Naive B cell (primary cell): Measurements from ENCODE around the gene CCSER2. TPM values are rescaled to one million over a fixed set of nuclear protein-coding genes. Genes with fewer than 3 reads are reported as not detected.
A peak's percentile ranks its signal among the peaks of the same experiment; 100 is the strongest.
"Not testable (repeated sequence)": the region's sequence is repeated elsewhere in the genome, so short reads cannot be mapped to it uniquely, and the experiment has no call there.

Experiments used
- ATAC-seq, 2 donors: fragments of 150-1000 bp; cut with Tn5 transposase; 2 replicates each; pipeline ENCODE4 v1.10.0; 2021; ENCODE audit warnings: low read depth in 2 of 2, mild to moderate bottlenecking in 2 of 2, moderate library complexity in 2 of 2
- DNase-seq: peaks from one replicate; pipeline ENCODE4 v3.0.0; 2022
- H3K27ac Mint-ChIP-seq, 6 donors: one replicate each; pipeline ENCODE4 v1.8.0; 2020 to 2022; ENCODE audit warnings: mild to moderate bottlenecking in 6 of 6, mixed read lengths in 6 of 6, moderate library complexity in 5 of 6, inconsistent platforms in 2 of 6
- H3K27me3 Mint-ChIP-seq, 3 donors: one replicate each; pipeline ENCODE4 v1.8.0; 2021 to 2022; ENCODE audit warnings: mixed read lengths in 3 of 3, mild to moderate bottlenecking in 1 of 3
- H3K36me3 Mint-ChIP-seq, 2 donors: one replicate each; pipeline ENCODE4 v1.8.0; 2020 to 2022; ENCODE audit warnings: mixed read lengths in 2 of 2, inconsistent platforms in 1 of 2, mild to moderate bottlenecking in 1 of 2
- H3K4me1 Mint-ChIP-seq, 3 donors: one replicate each; pipeline ENCODE4 v1.8.0; 2020 to 2022; ENCODE audit warnings: mixed read lengths in 3 of 3, inconsistent platforms in 1 of 3, mild to moderate bottlenecking in 1 of 3, moderate library complexity in 1 of 3
- H3K4me3 Mint-ChIP-seq, 8 donors: one replicate each; pipeline ENCODE4 v1.8.0; 2020 to 2022; ENCODE audit warnings: mild to moderate bottlenecking in 8 of 8, mixed read lengths in 8 of 8, moderate library complexity in 8 of 8, inconsistent platforms in 2 of 8
- H3K9me3 Mint-ChIP-seq, 7 donors: one replicate each; pipeline ENCODE4 v1.8.0; 2020 to 2022; ENCODE audit warnings: mixed read lengths in 7 of 7, mild to moderate bottlenecking in 5 of 7, inconsistent platforms in 2 of 7, moderate library complexity in 1 of 7
- polyA plus RNA-seq, 6 donors: library from polyadenylated mRNA; unstranded; fragments of 300-500 nt; fragmentation: Illumina TruSeq; gene quantifications; one replicate each; pipeline ENCODE4 v1.2.3, GENCODE V29; 2021; ENCODE audit warnings: low read depth in 6 of 6

The CCSER2 gene
- polyA plus RNA-seq, 6 donors from 2014 or later, result 19.4 to 45.1 (median 33.6) TPM

- Mint-ChIP-seq H3K27ac (no peak overlapping the region), H3K27me3 (no peaks in the 10 kb centered on the region), H3K36me3 (peaks cover 22 to 36% of the 10 kb centered on the region in 2 donors), H3K4me1 (peaks cover 0 to 8% (median 0%) of the 10 kb centered on the region in 3 donors), H3K9me3 (peaks cover 0 to 5% (median 0%) of the 10 kb centered on the region in 7 donors), H3K4me3 (no peak overlapping the region)
- no peak for DNase-seq
- no peak for ATAC-seq
Observed at GRCh38 chr10:84469470-84469869, 141.1 kb downstream of the CCSER2 start.

- DNase-seq (no peak), ATAC-seq (no peak)
- Mint-ChIP-seq H3K4me1 (no peaks in the 10 kb centered on the region), H3K9me3 (no peaks in the 10 kb centered on the region), H3K4me3 (no peak overlapping the region), H3K27me3 (no peaks in the 10 kb centered on the region), H3K36me3 (peaks cover 5 to 10% of the 10 kb centered on the region in 2 donors), H3K27ac (no peak overlapping the region)
Observed at GRCh38 chr10:84473136-84473535, 144.7 kb downstream of the CCSER2 start.

- H3K4me1 Mint-ChIP-seq, result no peaks in the 10 kb centered on the region
- no peak for ATAC-seq
- no peaks in the 10 kb centered on the region for H3K9me3 Mint-ChIP-seq
- no peaks in the 10 kb centered on the region for H3K27me3 Mint-ChIP-seq
- no peak overlapping the region for H3K4me3 Mint-ChIP-seq
- H3K36me3 Mint-ChIP-seq, result peaks cover 7 to 9% of the 10 kb centered on the region in 2 donors
- no peak for DNase-seq
- H3K27ac Mint-ChIP-seq, result peak overlapping the region in 1 of 6 donors; percentile 25
Observed at GRCh38 chr10:84477398-84478128, 149.2 kb downstream of the CCSER2 start.

DNA sequence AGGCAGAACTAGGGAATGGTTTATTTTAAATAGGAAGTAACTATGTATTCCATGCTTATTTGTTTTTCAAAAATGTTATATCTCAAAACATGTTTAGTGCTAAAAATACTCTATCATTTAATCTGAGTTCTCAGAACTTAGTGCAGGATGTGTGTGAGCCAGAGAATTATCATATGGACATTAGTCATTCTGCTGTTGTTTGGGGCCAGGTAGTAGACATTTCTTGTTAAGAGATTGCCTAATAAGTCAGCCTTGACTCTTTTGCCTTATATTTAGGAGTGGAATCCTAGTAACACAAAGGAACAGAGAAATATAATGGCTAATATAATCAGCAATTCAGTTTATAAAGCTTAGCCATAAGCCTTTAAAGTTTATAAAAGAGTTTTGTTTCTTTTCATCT is 149.8 kb downstream of the CCSER2 start:
- H3K27ac Mint-ChIP-seq, result no peak overlapping the region
- peaks cover 7 to 9% of the 10 kb centered on the region in 2 donors for H3K36me3 Mint-ChIP-seq

DNA sequence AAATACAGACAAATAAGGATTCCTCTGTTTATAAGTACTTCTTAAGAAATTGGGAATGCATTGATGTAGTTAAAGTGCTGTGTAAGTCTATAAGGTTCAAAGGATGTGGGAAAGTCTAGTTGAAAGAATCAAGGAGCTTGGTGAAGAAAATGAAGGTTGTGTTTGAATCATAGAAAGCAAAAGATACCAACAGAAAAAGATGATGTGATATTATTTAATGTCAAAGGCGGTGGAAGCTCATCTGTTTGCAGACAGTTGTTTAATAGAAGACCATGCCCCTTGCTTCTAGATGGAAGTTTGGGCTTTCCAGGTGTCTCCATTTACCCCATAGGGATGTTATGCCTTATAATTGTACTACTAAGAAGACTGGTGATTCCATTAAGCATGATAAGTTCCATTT is 150.3 kb downstream of the CCSER2 start:
- Mint-ChIP-seq H3K27ac (no peak overlapping the region), H3K4me1 (no peaks in the 10 kb centered on the region), H3K36me3 (peaks cover 7 to 9% of the 10 kb centered on the region in 2 donors), H3K9me3 (no peaks in the 10 kb centered on the region), H3K27me3 (no peaks in the 10 kb centered on the region), H3K4me3 (no peak overlapping the region)
- ATAC-seq (no peak), DNase-seq (no peak)

More for the DNA sequence above, 149.8 kb downstream of the CCSER2 start:
- DNase-seq (no peak), ATAC-seq (no peak)
- H3K9me3 Mint-ChIP-seq, result no peaks in the 10 kb centered on the region
- no peaks in the 10 kb centered on the region for H3K4me1 Mint-ChIP-seq
- H3K4me3 Mint-ChIP-seq, result no peak overlapping the region
- no peaks in the 10 kb centered on the region for H3K27me3 Mint-ChIP-seq

GRCh38 chr10:84484541-84484940 is 156.2 kb downstream of the CCSER2 start:
- no peak for DNase-seq
- peaks cover 14 to 18% of the 10 kb centered on the region in 2 donors for H3K36me3 Mint-ChIP-seq
- no peak for ATAC-seq
- H3K4me3 Mint-ChIP-seq, result no peak overlapping the region
- H3K27me3 Mint-ChIP-seq, result no peaks in the 10 kb centered on the region
- H3K9me3 Mint-ChIP-seq, result peaks cover 0 to 10% (median 4%) of the 10 kb centered on the region in 7 donors
- H3K27ac Mint-ChIP-seq, result no peak overlapping the region
- no peaks in the 10 kb centered on the region for H3K4me1 Mint-ChIP-seq

DNA sequence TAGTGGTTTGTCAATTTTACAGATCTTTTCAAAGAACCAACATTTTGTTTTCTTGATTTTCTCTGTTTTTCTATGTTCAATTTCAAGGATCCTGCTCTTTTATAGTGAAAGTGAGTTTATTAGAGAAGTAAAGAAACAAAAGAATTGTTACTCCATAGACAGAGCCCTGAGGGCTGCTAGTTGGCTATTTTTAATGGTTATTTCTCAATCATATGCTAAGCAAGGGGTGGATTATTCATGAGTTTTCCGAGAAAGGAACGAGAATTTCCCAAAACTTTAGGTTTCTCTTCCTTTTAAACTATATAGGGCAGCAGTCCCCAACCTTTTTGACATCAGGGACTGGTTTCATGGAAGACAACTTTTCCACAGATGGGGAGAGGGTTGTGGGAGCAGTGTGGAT is 165.0 kb downstream of the CCSER2 start:
- no peaks in the 10 kb centered on the region for H3K27me3 Mint-ChIP-seq
- DNase-seq (no peak), ATAC-seq (no peak)
- peak overlapping the region in 3 of 6 donors; percentile 14 to 44 (median 29) for H3K27ac Mint-ChIP-seq
- no peak overlapping the region for H3K4me3 Mint-ChIP-seq
- H3K36me3 Mint-ChIP-seq, result peaks cover 25% of the 10 kb centered on the region in 2 donors
- peaks cover 0 to 3% (median 0%) of the 10 kb centered on the region in 7 donors for H3K9me3 Mint-ChIP-seq
- peaks cover 0 to 11% (median 0%) of the 10 kb centered on the region in 3 donors for H3K4me1 Mint-ChIP-seq

DNA sequence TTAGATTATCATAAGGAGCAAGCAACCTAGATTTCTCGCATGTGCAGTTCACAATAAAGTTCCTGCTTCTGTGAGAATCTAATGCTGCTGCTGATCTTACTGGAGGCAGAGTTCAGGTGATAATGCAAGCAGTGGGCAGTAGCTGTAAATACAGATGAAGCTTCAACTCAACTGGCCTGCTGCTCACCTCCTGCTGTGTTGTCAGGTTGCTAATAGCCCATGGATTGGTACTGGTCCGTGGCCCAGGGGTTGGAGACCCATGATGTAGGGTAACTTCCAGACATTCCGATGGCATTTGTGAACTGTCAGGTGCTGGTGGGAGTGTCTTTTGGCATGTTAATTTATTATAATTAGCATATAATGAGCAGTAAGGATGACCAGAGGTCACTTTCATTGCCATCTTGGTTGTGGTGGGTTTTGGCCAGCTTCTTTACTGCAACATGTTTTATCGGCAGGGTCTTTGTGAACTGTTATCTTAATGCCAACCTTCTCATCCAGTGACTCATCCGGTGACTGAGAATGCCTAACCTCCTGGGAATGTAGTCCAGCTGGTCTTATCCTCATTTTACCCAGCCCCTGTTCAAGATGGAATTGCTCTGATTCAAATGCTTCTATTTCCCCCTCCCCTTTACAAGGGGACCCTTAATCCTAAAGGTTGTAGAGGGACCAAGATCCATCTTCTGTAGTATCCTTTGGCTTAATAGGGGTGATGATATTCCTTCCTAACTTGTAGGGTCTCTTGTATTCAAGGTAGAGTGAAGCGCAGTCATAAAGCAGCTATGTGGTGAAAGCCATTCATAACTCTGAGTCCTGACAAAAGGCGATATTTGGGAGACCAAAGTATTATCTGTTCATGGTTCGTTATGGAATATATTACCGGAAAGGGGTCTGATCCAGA is 165.8 kb downstream of the CCSER2 start:
- H3K9me3 Mint-ChIP-seq, result peaks cover 0 to 1% (median 0%) of the 10 kb centered on the region in 7 donors
- H3K36me3 Mint-ChIP-seq, result peaks cover 16 to 19% of the 10 kb centered on the region in 2 donors
- H3K27ac Mint-ChIP-seq, result no peak overlapping the region
- no peaks in the 10 kb centered on the region for H3K27me3 Mint-ChIP-seq
- peaks cover 0 to 11% (median 0%) of the 10 kb centered on the region in 3 donors for H3K4me1 Mint-ChIP-seq
- H3K4me3 Mint-ChIP-seq, result no peak overlapping the region
- ATAC-seq (no peak), DNase-seq (no peak)

- Mint-ChIP-seq H3K4me1 (peaks cover 2 to 11% (median 2%) of the 10 kb centered on the region in 3 donors), H3K4me3 (no peak overlapping the region), H3K27me3 (no peaks in the 10 kb centered on the region), H3K36me3 (peaks cover 13 to 14% of the 10 kb centered on the region in 2 donors), H3K9me3 (peaks cover 0 to 1% (median 0%) of the 10 kb centered on the region in 7 donors), H3K27ac (no peak overlapping the region)
- ATAC-seq (no peak), DNase-seq (no peak)
Observed at GRCh38 chr10:84494849-84495180, 166.4 kb downstream of the CCSER2 start.

GRCh38 chr10:84497978-84498377 is 169.6 kb downstream of the CCSER2 start:
- Mint-ChIP-seq H3K27ac (no peak overlapping the region), H3K4me1 (peaks cover 4 to 11% (median 4%) of the 10 kb centered on the region in 3 donors), H3K27me3 (no peaks in the 10 kb centered on the region), H3K4me3 (no peak overlapping the region), H3K9me3 (no peaks in the 10 kb centered on the region), H3K36me3 (peaks cover 7 to 13% of the 10 kb centered on the region in 2 donors)
- ATAC-seq (no peak), DNase-seq (no peak)

DNA sequence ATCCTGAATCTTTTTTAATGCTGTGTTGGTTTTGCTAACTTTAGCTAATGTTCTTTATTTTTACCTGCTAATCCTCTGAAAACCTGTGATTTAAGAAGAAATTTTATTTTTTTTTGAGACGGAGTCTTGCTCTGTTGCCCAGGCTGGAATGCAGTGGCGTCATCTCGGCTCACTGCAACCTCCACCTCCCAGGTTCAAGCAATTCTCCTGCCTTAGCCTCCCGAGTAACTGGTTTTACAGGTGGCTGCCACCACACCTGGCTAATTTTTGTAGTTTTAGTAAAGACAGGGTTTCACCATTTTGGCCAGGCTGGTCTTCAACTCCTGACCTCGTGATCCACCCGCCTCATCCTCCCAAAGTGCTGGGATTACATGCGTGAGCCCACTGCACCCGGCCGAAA is 170.7 kb downstream of the CCSER2 start:
- H3K36me3 Mint-ChIP-seq, H3K4me3 Mint-ChIP-seq, DNase-seq, H3K4me1 Mint-ChIP-seq, H3K9me3 Mint-ChIP-seq, H3K27ac Mint-ChIP-seq, ATAC-seq, H3K27me3 Mint-ChIP-seq: not testable (repeated sequence)

- ATAC-seq (no peak), DNase-seq (no peak)
- Mint-ChIP-seq H3K27ac (peak overlapping the region in 2 of 6 donors; percentile 11 to 12), H3K27me3 (no peaks in the 10 kb centered on the region), H3K36me3 (peaks cover 7 to 9% of the 10 kb centered on the region in 2 donors), H3K4me3 (no peak overlapping the region), H3K9me3 (no peaks in the 10 kb centered on the region), H3K4me1 (peaks cover 4 to 5% (median 4%) of the 10 kb centered on the region in 3 donors)
Observed at GRCh38 chr10:84499846-84500245, 171.5 kb downstream of the CCSER2 start.

DNA sequence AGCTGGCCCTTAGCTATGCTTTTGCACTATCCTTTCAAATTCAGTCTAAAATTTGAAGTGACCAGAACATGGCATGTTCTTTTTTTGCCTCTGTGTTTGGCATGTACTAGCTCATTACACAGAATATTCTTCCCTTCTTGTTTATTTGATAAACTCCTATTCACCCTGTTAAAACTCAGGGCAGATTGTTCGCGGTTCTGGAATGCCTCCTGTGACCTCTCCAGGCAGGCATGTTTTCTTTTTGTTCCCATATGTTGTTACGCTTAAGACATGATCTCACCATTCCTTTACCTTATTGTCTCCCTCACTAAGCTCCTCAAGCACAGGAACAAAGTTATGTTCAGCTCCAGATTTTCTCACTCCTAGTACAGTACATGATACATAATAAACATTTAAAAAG is 181.7 kb downstream of the CCSER2 start:
- peaks cover 17 to 18% of the 10 kb centered on the region in 2 donors for H3K36me3 Mint-ChIP-seq
- no peak for ATAC-seq
- peak overlapping the region in 2 of 6 donors; percentile 0 to 6 for H3K27ac Mint-ChIP-seq
- H3K9me3 Mint-ChIP-seq, result no peaks in the 10 kb centered on the region
- no peak overlapping the region for H3K4me3 Mint-ChIP-seq
- H3K4me1 Mint-ChIP-seq, result peaks cover 0 to 3% (median 0%) of the 10 kb centered on the region in 3 donors
- H3K27me3 Mint-ChIP-seq, result no peaks in the 10 kb centered on the region
- no peak for DNase-seq

- ATAC-seq (no peak), DNase-seq (no peak)
- H3K27ac Mint-ChIP-seq, result no peak overlapping the region
- peaks cover 17 to 18% of the 10 kb centered on the region in 2 donors for H3K36me3 Mint-ChIP-seq
- no peak overlapping the region for H3K4me3 Mint-ChIP-seq
- no peaks in the 10 kb centered on the region for H3K9me3 Mint-ChIP-seq
- H3K4me1 Mint-ChIP-seq, result peaks cover 0 to 3% (median 0%) of the 10 kb centered on the region in 3 donors
- H3K27me3 Mint-ChIP-seq, result no peaks in the 10 kb centered on the region
Observed at GRCh38 chr10:84511106-84511505, 182.7 kb downstream of the CCSER2 start.
